HCT116 (cell line): ENCODE measurements around the gene CYP20A1. TPM values are rescaled to one million over a fixed set of nuclear protein-coding genes. Genes with fewer than 3 reads are reported as not detected.

Experiments used
- ATAC-seq: fragments of 200-7000 bp; cut with Tn5 transposase; 2 replicates; pipeline ENCODE4 v1.9.1; 2020; ENCODE audit warnings: mild to moderate bottlenecking, moderate library complexity
- BruUV-seq: library from RNA; stranded (reverse); fragments of 400-500 nt; replicated peaks from 2 replicates; lab custom pipeline; 2021; lab: Mats Ljungman, UMichigan
- CTCF ChIA-PET: fragments of 300-600 bp; sonication (Branson Sonifier 250); formaldehyde crosslinking; loops from one replicate; lab custom pipeline; 2021; ENCODE audit warnings: antibody characterized with exemption; lab: Charles Lee
- POLR2A ChIA-PET: fragments of 300-600, 350-600 bp; sonication (Branson Sonifier 250); formaldehyde crosslinking; loops from one replicate; lab custom pipeline; 2021; ENCODE audit warnings: antibody characterized with exemption; lab: Charles Lee
- RAD21 ChIA-PET, 2 experiments: fragments of 300-600 bp; sonication (Branson Sonifier 250); formaldehyde crosslinking; loops; one replicate each; lab custom pipeline; 2023; ENCODE audit warnings: low total read pairs in 2 of 2; ENCODE audit not compliant: uncharacterized antibody in 2 of 2, unreplicated experiment in 2 of 2, low non-redundant PET in 1 of 2; lab: Charles Lee
- DNase-seq: peaks from one replicate; pipeline ENCODE4 v3.0.0-alpha.2; 2010; ENCODE audit warnings: low read depth, low spot score
- H2AFZ ChIP-seq: fragments of 200-600 bp; shearing (Covaris generic), sonication (generic); 2 replicates; pipeline ENCODE4 v1.6.1; 2017; ENCODE audit warnings: low read depth, mixed run types, mixed read lengths, antibody characterized with exemption, low read length; ENCODE audit not compliant: poor library complexity, severe bottlenecking
- H3K27ac ChIP-seq: 2 replicates; pipeline ENCODE4 v1.5.1; 2012; ENCODE audit warnings: low read depth, low read length
- H3K27me3 ChIP-seq: fragments of 200-600 bp; sonication (generic); 2 replicates; pipeline ENCODE4 v1.6.1; 2016; ENCODE audit warnings: mixed run types, low read length, mixed read lengths; ENCODE audit not compliant: insufficient read depth
- H3K36me3 ChIP-seq, 2 experiments: fragments of 200-500 bp in 1 of 2; fragments of 200-600 bp in 1 of 2; sonication (Bioruptor generic) in 1 of 2; sonication (generic) in 1 of 2; 2 replicates each; pipeline versions ENCODE4 v1.5.1 to v1.6.1; 2014 to 2016; ENCODE audit warnings: low read length in 2 of 2, inconsistent platforms in 1 of 2, mixed read lengths in 1 of 2, mixed run types in 1 of 2; ENCODE audit not compliant: insufficient read depth in 2 of 2, control insufficient read depth in 1 of 2
- H3K4me1 ChIP-seq, 2 experiments: fragments of 200-600 bp in 1 of 2; sonication (generic) in 1 of 2; 2 replicates each; pipeline versions ENCODE4 v1.5.1 to v1.6.1; 2012 to 2017; ENCODE audit warnings: low read length in 2 of 2, inconsistent platforms in 1 of 2, mild to moderate bottlenecking in 1 of 2, mixed read lengths in 1 of 2, mixed run types in 1 of 2, moderate library complexity in 1 of 2; ENCODE audit not compliant: insufficient read depth in 2 of 2, control insufficient read depth in 1 of 2
- H3K4me2 ChIP-seq: fragments of 200-600 bp; sonication (generic); 2 replicates; pipeline ENCODE4 v1.6.1; 2017; ENCODE audit warnings: mixed run types, low read length, mixed read lengths
- H3K4me3 ChIP-seq, 2 experiments: fragments of 200-600 bp in 1 of 2; sonication (generic) in 1 of 2; replicated peaks in 1 of 2; 2 replicates each; pipeline ENCODE4 v1.5.1; 2011 to 2016; ENCODE audit warnings: low read length in 2 of 2, control low read depth in 1 of 2, low read depth in 1 of 2, mild to moderate bottlenecking in 1 of 2, mixed read lengths in 1 of 2, mixed run types in 1 of 2
- H3K79me2 ChIP-seq: fragments of 200-600 bp; sonication (generic); 2 replicates; pipeline ENCODE4 v1.6.1; 2017; ENCODE audit warnings: mild to moderate bottlenecking, mixed run types, low read length, moderate library complexity, mixed read lengths; ENCODE audit not compliant: insufficient read depth
- H3K9ac ChIP-seq: fragments of 200-600 bp; sonication (generic); 2 replicates; pipeline ENCODE4 v1.6.1; 2016; ENCODE audit warnings: low read length, mixed read lengths
- H3K9me2 ChIP-seq: fragments of 200-600 bp; sonication (generic), shearing (Covaris generic); 2 replicates; pipeline ENCODE4 v1.6.1; 2017; ENCODE audit warnings: mixed run types, mild to moderate bottlenecking, moderate library complexity; ENCODE audit not compliant: insufficient read depth
- H3K9me3 ChIP-seq, 2 experiments: fragments of 200-500 bp in 1 of 2; fragments of 200-600 bp in 1 of 2; sonication (Bioruptor generic) in 1 of 2; sonication (generic) in 1 of 2; 2 replicates each; pipeline ENCODE4 v1.6.1; 2014 to 2017; ENCODE audit warnings: low read length in 2 of 2, mixed read lengths in 2 of 2, inconsistent platforms in 1 of 2, low read depth in 1 of 2, mild to moderate bottlenecking in 1 of 2, mixed run types in 1 of 2, moderate library complexity in 1 of 2; ENCODE audit not compliant: control insufficient read depth in 1 of 2, insufficient read depth in 1 of 2
- H4K20me1 ChIP-seq: fragments of 200-600 bp; sonication (generic), shearing (Covaris generic); 2 replicates; pipeline ENCODE4 v1.6.1; 2017; ENCODE audit warnings: mixed run types, mild to moderate bottlenecking, moderate library complexity; ENCODE audit not compliant: insufficient read depth
- EGR1 ChIP-seq: IDR thresholded peaks from 2 replicates; pipeline ENCODE4 v1.6.1; 2012; ENCODE audit warnings: low read depth
- ELF1 ChIP-seq: IDR thresholded peaks from 2 replicates; pipeline ENCODE4 v1.6.1; 2012; ENCODE audit warnings: low read depth, borderline replicate concordance
- EZH2 ChIP-seq: fragments of 200-600 bp; sonication (generic); IDR thresholded peaks from 2 replicates; pipeline ENCODE4 v1.6.1; 2017; ENCODE audit warnings: antibody characterized with exemption, mixed run types
- EZH2phosphoT487 ChIP-seq: fragments of 200-600 bp; IDR thresholded peaks from 2 replicates; pipeline ENCODE4 v1.6.1; 2018; ENCODE audit warnings: antibody characterized with exemption, borderline replicate concordance
- FOSL1 ChIP-seq: IDR thresholded peaks from 2 replicates; pipeline ENCODE4 v1.6.1; 2012; ENCODE audit warnings: low read depth
- JUND ChIP-seq: IDR thresholded peaks from 2 replicates; pipeline ENCODE4 v1.6.1; 2012
- POLR2A ChIP-seq: IDR thresholded peaks from 2 replicates; pipeline ENCODE4 v1.7.0; 2011; ENCODE audit warnings: borderline replicate concordance; ENCODE audit not compliant: insufficient read depth, insufficient read length; ENCODE audit errors: extremely low read depth
- POLR2AphosphoS5 ChIP-seq: IDR thresholded peaks from 2 replicates; pipeline ENCODE4 v1.6.1; 2011; ENCODE audit warnings: mild to moderate bottlenecking, low read depth, low read length, moderate library complexity
- RAD21 ChIP-seq: IDR thresholded peaks from 2 replicates; pipeline ENCODE4 v1.6.1; 2012; ENCODE audit warnings: low read depth, mild to moderate bottlenecking
- SIN3A ChIP-seq: IDR thresholded peaks from 2 replicates; pipeline ENCODE4 v1.6.1; 2012; ENCODE audit warnings: low read depth
- SP1 ChIP-seq: IDR thresholded peaks from 2 replicates; pipeline ENCODE4 v1.6.1; 2012; ENCODE audit warnings: low read depth
- TCF7L2 ChIP-seq: IDR thresholded peaks from 2 replicates; pipeline ENCODE4 v1.7.0; 2011; ENCODE audit warnings: borderline replicate concordance, inconsistent platforms; ENCODE audit not compliant: insufficient read depth, insufficient read length; ENCODE audit errors: extremely low read depth
- intact Hi-C: fragments of 100-400 bp; cut with micrococcal nuclease; formaldehyde crosslinking; loops from 2 replicates; pipeline ENCODE4 v1.10.0; 2022
- total RNA-seq: library from RNA; stranded (reverse); gene quantifications from one replicate; pipeline ENCODE4 v1.2.1, GENCODE V29; 2021; ENCODE audit not compliant: unreplicated experiment
- TF ChIP-seq, protein P1 (sequence below): IDR thresholded peaks from 2 replicates; pipeline ENCODE4 v1.6.1; 2011; ENCODE audit warnings: mild to moderate bottlenecking, low read length, moderate library complexity; ENCODE audit not compliant: insufficient replicate concordance; ENCODE audit errors: extremely low read depth

CYP20A1 gene
- total RNA-seq, 1 experiment from 2014 or later: 10.0 TPM

- TF ChIP-seq TCF7L2 (no peak), JUND (no peak), EZH2 (no peak), RAD21 (no peak), SP1 (no peak), POLR2A (no peak)
- RAD21 ChIA-PET: no interaction called here
These were observed 46.9 kb upstream of the CYP20A1 start for GRCh38 chr2:203191961-203192360.

GRCh38 chr2:203195331-203196036 lies 43.3 kb upstream of the CYP20A1 start:
- intact Hi-C loops: loop anchor here (2.0 kb wide), 1 partner anchor 63 kb away; no protein-coding TSS in a partner anchor
- DNase-seq (no peak), ATAC-seq (no peak)
- H3K36me3 ChIP-seq: peaks cover 0 to 2% of the 10 kb centered on the region in 2 experiments; a peak in 2 of 4 replicates
- no peaks in the 10 kb centered on the region for H3K4me1 ChIP-seq
- ChIA-PET CTCF (no interaction called here), RAD21 (no interaction called here), POLR2A (no interaction called here)
- H3K27ac ChIP-seq: no peak overlapping the region
- no peak overlapping the region for H2AFZ ChIP-seq
- H3K27me3 ChIP-seq: no peaks in the 10 kb centered on the region
- no peak overlapping the region for H3K4me3 ChIP-seq
- no peak overlapping the region for H3K9ac ChIP-seq
- H3K4me2 ChIP-seq: no peak overlapping the region
- H3K79me2 ChIP-seq: no peaks in the 10 kb centered on the region
- BruUV-seq: no TSS peak
- no peaks in the 10 kb centered on the region for H3K9me3 ChIP-seq
- no peak for TF ChIP-seq ELF1
- TF ChIP-seq EZH2: no peak
- TF ChIP-seq, protein P1, sequence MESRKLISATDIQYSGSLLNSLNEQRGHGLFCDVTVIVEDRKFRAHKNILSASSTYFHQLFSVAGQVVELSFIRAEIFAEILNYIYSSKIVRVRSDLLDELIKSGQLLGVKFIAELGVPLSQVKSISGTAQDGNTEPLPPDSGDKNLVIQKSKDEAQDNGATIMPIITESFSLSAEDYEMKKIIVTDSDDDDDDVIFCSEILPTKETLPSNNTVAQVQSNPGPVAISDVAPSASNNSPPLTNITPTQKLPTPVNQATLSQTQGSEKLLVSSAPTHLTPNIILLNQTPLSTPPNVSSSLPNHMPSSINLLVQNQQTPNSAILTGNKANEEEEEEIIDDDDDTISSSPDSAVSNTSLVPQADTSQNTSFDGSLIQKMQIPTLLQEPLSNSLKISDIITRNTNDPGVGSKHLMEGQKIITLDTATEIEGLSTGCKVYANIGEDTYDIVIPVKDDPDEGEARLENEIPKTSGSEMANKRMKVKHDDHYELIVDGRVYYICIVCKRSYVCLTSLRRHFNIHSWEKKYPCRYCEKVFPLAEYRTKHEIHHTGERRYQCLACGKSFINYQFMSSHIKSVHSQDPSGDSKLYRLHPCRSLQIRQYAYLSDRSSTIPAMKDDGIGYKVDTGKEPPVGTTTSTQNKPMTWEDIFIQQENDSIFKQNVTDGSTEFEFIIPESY: no peak
- TF ChIP-seq TCF7L2: no peak
- no peak for TF ChIP-seq RAD21
- TF ChIP-seq EGR1: no peak
- TF ChIP-seq POLR2A: no peak
- no peak for TF ChIP-seq POLR2AphosphoS5
- TF ChIP-seq JUND: no peak
- no peak for TF ChIP-seq SIN3A
- no peak for TF ChIP-seq EZH2phosphoT487
- TF ChIP-seq FOSL1: no peak
- H3K9me2 ChIP-seq: no peaks in the 10 kb centered on the region
- H4K20me1 ChIP-seq: no peaks in the 10 kb centered on the region

More at GRCh38 chr2:203191961-203192360, 46.9 kb upstream of the CYP20A1 start:
- Histone ChIP-seq H3K4me2 (no peak overlapping the region), H3K27me3 (no peaks in the 10 kb centered on the region), H3K9ac (no peak overlapping the region), H2AFZ (no peak overlapping the region), H3K4me3 (no peak overlapping the region), H3K9me2 (no peaks in the 10 kb centered on the region), H3K9me3 (no peaks in the 10 kb centered on the region), H3K27ac (no peak overlapping the region), H4K20me1 (no peaks in the 10 kb centered on the region), H3K79me2 (no peaks in the 10 kb centered on the region), H3K4me1 (no peaks in the 10 kb centered on the region), H3K36me3 (peaks cover 0 to 3% of the 10 kb centered on the region in 2 experiments; a peak in 2 of 4 replicates)
- DNase-seq: no peak
- intact Hi-C loops: no loop called here
- no TSS peak for BruUV-seq
- ATAC-seq: no peak
- CTCF ChIA-PET: no interaction called here
- POLR2A ChIA-PET: no interaction called here
